HG02870 (cell line): ENCODE measurements around the gene CEP350.
"Not testable (repeated sequence)": the region's sequence is repeated elsewhere in the genome, so short reads cannot be mapped to it uniquely, and the experiment has no call there.

Experiments
- ATAC-seq: cut with Tn5 transposase; IDR thresholded peaks from one replicate; pipeline ENCODE4 v1.9.1; 2021; ENCODE audit warnings: mild to moderate bottlenecking, moderate library complexity; ENCODE audit not compliant: unreplicated experiment

CEP350 gene

GRCh38 chr1:180112984-180113647 is 158.5 kb downstream of the CEP350 start:
- no peak for ATAC-seq

DNA sequence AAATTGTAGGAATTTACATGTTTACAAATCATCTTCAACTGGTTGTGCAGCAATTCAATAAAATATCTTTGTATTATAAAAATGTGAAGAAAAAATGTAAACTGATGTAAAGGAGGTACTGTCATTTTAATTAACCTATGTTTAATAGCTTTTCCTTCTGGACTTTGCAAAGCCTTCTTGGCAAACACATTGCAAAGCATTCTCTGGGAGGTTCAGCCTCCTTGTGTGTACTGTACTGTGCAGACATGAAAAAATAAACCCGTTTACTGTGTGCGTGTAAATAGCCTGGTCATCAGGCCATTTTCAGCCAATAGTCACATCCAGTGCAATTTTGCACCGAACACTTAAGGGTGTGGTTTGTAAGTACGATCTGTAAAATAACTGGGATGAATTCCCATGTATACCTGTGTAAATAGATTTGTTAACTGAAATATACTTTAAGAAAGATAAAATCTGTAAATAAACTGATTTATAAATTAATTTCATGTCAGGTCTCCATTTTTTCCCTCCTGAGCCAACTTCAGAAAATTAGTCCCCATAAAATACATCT is 159.9 kb downstream of the CEP350 start:
- ATAC-seq, result no peak

GRCh38 chr1:180116964-180117763 is 162.6 kb downstream of the CEP350 start:
- no peak for ATAC-seq

DNA sequence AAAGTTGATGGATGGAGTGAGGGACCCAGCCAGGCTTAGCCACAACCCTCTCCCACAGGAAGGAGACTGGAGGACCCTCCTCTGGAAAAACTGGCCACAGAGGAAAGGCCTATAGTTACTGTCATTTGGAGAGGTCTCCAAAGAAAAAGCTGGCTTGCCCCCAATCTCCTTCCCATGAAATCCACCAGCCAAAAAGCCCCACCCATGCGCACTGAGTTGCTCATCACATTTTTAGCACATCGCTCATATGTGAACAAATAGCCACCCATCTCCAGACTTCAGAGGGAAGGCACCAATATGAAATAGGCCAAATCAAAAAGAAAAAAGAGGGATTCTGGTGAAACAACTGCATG is 163.1 kb downstream of the CEP350 start:
- ATAC-seq, result no peak

GRCh38 chr1:180119837-180120236 is 165.2 kb downstream of the CEP350 start:
- no peak for ATAC-seq

- ATAC-seq, result no peak
These were observed 168.9 kb downstream of the CEP350 start for GRCh38 chr1:180123463-180123936.

DNA sequence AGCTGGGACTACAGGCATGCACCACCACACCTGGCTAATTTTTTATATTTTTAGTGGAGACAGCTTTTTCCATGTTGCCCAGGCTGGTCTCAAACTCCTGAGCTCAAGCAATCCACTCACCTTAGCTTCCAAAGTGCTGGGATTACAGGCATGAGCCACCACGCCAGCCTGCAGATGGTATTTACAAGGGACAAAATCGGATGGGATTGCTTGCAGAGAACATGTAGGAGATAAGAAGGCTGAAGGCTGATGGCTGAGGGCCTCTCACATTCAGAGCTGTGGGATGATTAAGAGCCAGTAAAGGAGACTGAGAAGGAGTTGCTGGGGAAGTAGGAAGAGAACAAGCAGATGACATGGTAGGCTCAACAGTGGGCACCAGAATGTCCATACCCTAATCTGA is 176.0 kb downstream of the CEP350 start:
- no peak for ATAC-seq

GRCh38 chr1:180131510-180131909 is 176.9 kb downstream of the CEP350 start:
- no peak for ATAC-seq

GRCh38 chr1:180133193-180133592 is 178.6 kb downstream of the CEP350 start:
- ATAC-seq, result no peak

DNA sequence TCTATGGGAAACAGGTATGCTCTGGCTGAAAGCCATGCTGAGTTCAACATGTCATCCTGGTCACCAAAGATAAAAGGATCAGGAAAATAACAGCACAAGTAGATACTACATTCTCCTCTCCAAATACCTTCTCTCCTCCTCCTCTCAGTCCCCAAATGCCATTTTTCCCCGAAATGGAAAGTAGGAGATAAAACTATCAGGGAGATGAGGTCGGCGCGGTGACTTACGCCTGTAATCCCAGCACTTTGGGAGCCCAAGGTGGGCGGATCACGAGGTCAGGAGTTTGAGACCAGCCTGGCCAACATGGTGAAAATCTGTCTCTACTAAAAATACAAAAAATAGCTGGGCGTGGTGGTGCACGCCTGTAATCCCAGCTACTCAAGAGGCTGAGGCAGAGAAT is 179.1 kb downstream of the CEP350 start:
- not testable (repeated sequence) for ATAC-seq

DNA sequence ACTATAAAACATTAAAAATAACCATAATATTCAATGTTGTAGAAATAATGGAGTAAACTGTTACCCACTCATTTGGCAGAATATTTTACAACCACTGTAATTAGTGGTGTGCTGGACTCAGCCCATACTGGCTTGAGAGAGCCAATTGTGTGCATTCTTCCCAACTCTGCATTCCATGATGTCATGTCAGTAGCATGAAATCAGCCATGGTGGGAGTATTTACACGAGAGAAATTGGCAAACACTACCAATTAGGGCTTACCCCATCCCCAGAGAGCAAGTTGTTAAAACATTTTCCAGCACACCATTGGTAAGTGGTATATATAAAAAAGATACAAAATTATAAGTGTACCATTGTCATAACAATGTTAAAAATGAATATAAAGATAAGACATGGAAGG is 180.9 kb downstream of the CEP350 start:
- ATAC-seq, result no peak

GRCh38 chr1:180136331-180136967 is 181.8 kb downstream of the CEP350 start:
- ATAC-seq, result no peak

DNA sequence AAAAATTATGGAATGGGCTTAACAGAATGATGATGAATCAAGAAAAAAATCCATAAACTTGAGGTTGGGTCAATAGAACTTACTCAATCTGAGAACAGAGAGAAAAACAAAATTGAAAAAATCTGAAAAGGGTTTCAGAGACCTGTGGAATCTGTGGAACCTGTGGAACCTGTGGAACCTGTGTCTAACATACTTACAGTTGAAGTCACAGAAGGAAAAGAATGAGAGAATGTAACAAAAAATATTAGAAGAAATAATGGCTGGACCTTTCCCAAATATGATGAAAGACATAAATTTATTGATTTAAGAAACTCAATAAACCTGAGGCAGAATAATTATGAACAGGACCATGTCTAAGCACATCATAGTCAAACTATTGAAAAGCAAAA is 182.4 kb downstream of the CEP350 start:
- no peak for ATAC-seq

DNA sequence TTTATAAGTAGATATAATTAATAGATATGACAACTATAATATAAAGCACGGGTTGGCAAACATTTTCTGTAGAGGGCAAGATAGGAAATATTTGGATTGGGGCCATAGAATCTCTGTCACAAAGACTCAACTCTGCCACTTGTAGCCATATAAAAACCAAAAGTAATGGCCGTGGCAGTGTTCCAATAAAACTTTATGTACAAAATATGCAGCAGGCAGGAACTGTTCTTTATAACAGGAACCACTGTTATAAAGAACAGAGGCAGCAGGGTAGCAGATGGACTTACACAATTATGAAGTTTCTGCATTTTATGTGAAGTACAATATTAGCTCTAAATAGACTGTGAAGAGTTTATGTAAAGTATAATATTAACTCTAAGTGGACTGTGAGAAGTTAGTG is 183.2 kb downstream of the CEP350 start:
- no peak for ATAC-seq

- no peak for ATAC-seq
These were observed 186.8 kb downstream of the CEP350 start for GRCh38 chr1:180141381-180141934.

DNA sequence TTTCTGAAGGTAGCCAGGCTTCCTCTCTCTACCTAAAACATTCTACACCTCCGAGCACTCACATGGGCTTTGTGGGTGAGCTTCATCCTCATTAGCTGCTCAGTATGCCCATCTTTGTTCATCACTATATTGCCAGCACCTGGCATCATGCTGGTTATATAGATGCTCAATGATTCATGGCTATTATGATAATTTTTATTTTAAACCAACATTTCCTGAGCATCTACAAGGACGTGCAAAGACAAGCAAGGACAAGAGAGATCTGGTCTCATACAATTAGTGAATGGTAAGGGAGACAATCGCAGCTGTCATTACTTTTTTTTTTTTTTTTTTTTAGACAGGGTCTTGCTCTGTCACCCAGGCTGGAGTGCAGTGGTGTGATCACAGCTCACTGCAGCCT is 188.7 kb downstream of the CEP350 start:
- ATAC-seq, result no peak

DNA sequence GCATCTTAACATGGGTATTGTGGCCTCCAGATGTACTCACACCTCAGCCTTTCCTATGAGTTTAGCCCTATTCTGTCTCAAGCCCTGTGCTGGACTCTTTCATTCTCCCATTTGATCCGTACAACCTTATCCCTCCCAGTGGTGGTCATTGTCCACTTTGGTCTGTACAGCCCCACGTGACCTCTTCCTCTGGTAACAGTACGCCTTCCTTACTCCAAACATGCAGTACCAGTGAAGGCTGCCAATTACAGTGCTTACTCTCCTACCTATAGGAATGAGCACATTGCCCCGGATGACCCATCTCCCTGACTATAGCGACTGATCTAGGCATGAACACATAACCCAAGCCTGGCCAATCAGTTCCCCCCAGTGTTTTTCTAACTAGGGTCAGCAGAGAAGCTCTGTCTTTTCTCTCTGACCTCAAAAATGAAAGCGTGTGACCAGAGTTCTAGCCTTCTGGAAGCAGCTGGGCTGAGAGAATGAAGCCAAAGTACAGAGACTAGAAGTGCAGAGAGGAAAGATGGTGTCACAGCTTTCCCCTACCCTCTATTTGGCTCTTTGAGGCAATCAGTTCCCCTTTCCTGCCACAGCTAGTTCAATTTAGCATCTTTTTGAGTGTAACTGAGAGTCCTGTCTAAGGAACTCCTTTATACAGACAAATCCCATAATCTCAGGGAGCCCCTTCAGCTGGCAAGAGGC is 190.2 kb downstream of the CEP350 start:
- ATAC-seq, result no peak

DNA sequence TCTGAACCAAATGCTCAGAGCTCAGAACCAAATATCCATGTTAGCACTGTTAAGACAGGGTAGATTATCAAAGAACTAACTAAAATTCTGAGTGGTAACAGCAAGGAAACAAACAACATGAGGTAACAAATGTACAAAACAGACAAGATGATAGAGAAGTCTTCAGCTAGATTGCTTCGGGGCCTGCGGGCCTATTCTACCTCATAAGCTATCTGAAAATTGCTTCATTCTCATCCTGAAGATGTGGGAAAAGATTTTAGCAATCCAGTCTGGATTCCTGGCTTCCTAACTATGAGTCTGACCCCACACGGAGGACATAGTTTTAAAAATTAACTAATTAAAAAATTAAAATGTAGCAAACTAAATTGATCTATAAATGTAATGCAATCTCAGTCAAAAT is 190.8 kb downstream of the CEP350 start:
- no peak for ATAC-seq

DNA sequence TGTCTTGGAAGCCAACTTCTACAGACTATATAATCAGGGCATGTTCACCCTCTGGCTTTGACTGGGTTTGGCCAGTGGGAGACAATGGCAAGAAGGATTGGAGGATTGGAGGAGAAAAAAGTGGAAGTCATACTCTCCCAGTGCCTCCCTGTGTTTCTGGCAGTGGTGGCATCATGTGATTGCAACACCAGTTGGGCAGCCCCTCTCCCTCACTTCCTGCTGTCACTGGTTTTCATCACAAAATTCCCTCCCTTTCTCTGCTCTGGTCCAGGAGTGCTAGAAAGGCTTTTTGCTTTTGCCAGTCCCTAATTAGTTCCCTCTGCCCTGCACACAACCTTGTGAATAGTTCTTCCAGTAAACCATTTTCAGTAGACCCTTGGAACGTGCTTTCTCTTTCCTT is 196.4 kb downstream of the CEP350 start:
- no peak for ATAC-seq

- ATAC-seq, result no peak
These were observed 196.9 kb downstream of the CEP350 start for GRCh38 chr1:180151508-180151907.

DNA sequence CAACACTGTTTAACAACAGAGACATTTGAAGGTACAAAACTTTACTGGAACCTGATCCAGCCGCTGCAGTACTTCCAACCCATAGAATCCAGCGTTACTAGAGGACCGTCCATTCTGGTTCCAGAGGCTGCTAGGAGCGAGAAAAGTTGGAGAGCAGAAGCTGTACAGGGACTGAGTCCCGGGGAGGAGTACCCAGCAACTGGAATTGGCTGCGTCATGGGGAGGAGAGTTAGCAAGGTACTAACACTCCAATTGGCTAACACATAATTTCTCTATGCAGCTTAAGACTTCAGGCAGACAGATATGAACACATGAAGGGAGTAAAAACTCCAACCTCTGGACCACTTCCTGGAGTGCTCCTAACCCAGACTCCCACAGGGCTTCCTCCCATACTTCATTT is 198.0 kb downstream of the CEP350 start:
- no peak for ATAC-seq
